K562 (cell line): ENCODE data around the gene CHD1L.

Experiments used
- BRCA1 ChIP-seq, 2 experiments: fragments of 450-650 bp in 1 of 2; sonication (generic) in 1 of 2; formaldehyde crosslinking in 1 of 2; IDR thresholded peaks; 2 replicates each; pipeline versions ENCODE4 v1.5.0 to v1.6.1; 2017 to 2020; ENCODE audit warnings: mild to moderate bottlenecking in 1 of 2, missing genetic modification reagents in 1 of 2
- FOXK1 ChIP-seq: sonication (generic); formaldehyde crosslinking; IDR thresholded peaks from 2 replicates; pipeline ENCODE4 v1.8.0; 2022; ENCODE audit warnings: missing genetic modification reagents, mild to moderate bottlenecking, borderline replicate concordance
- HOMEZ ChIP-seq: fragments of 250-450 bp; sonication (Bioruptor Pico); IDR thresholded peaks from 2 replicates; pipeline ENCODE4 v1.4.0; 2020; ENCODE audit warnings: mild to moderate bottlenecking, moderate library complexity
- ILK ChIP-seq: fragments of 450-650 bp; IDR thresholded peaks from 2 replicates; pipeline ENCODE4 v1.6.1; 2016; ENCODE audit warnings: missing genetic modification characterization, low read depth, mild to moderate bottlenecking, missing compliant biosample characterization, moderate library complexity, borderline replicate concordance
- PHF21A ChIP-seq: fragments of 450-650 bp; IDR thresholded peaks from 2 replicates; pipeline ENCODE4 v1.6.1; 2017; ENCODE audit warnings: low read depth, borderline replicate concordance
- POLR2AphosphoS5 ChIP-seq: IDR thresholded peaks from 2 replicates; pipeline ENCODE4 v1.6.1; 2011; ENCODE audit warnings: mild to moderate bottlenecking, low read depth, low read length, moderate library complexity; ENCODE audit not compliant: control insufficient read depth, insufficient read depth
- TFAP4 ChIP-seq: sonication (generic); formaldehyde crosslinking; IDR thresholded peaks from 2 replicates; pipeline ENCODE4 v1.8.0; 2022; ENCODE audit warnings: missing genetic modification reagents, mild to moderate bottlenecking, moderate library complexity, borderline replicate concordance
- YBX1 ChIP-seq: fragments of 450-650 bp; IDR thresholded peaks from 2 replicates; pipeline ENCODE4 v1.7.1; 2016; ENCODE audit warnings: mild to moderate bottlenecking

DNA sequence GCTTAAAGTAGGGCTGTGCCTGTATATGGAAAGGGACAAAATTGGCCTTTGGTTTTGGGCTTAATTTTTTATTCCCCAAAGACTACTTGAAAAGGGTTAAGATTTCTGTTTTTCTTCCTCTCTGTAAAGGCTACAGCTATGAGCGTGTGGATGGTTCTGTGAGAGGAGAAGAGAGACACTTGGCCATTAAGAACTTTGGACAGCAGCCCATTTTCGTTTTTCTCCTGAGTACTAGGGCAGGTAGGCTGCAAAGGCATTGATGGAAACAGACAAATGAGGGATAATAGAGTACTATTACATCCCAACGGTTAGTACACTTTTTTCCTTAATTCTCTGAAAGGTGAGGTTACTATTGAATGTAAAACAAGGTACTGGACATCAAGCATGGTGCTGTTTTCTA lies 29.6 kb downstream of the CHD1L start:
- TF ChIP-seq BRCA1 (IDR thresholded peaks at IDR 0.05) (no peak), BRCA1 (CRISPR knock-in tag; IDR thresholded peaks at IDR 0.05) (no peak), PHF21A (no peak), ILK (tag) (no peak), POLR2AphosphoS5 (no peak), TFAP4 (no peak), YBX1 (no peak), FOXK1 (CRISPR knock-in tag) (no peak), HOMEZ (no peak)
